ENCODE data around the gene SLK. TPM values are rescaled to one million over a fixed set of nuclear protein-coding genes. Genes with fewer than 3 reads are reported as not detected.
A peak's percentile ranks its signal among the peaks of the same experiment; 100 is the strongest.

Gene SLK
- total RNA-seq, 4 donors from 2014 or later = 83.1 to 105 (median 102) TPM

DNA sequence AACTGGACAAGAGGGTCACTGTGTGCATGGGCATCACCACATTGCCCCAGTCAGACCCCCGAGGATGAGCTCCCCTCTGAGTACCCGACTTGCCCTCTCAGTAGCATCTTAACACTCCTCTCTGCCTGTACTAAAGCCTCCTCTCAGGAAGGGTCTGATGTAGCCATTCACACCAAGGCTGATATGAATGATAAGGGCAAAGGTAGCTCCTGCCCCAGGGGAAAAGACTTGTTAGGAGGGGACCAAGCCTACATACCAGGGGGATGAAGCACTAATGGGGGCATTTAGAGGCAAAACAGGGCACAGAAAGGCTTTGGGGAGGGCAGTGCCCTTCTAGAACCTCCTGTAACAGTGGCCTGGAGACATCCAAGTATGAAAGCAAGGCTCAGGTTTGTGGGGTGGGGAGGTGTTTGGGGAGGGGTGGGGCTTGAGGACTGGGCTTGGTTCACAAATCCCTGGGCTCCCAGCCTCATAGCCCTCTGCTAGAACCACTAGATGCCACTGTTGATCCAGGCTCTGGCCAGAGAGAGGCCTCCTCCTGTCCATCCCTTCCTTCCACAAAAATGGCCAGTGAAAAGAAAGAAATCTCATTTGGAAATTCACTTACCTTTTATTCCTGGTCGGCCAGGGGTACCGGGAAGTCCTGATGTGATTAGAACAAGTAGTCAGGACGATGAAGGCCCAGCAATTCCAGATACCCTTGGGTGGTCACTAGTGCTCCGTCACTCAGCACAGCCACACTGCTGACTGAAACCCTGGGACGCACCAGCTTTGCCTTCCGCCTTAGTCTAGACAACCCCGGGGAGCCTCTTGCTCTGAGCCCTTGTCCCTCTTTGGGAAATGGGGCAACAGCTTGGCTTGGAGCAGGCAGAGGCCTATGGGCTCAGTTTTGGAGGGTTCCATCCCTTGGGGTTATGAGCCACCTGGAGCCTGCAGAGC is 78.5 kb downstream of the SLK start:
- no peak for DNase-seq (ENCODE audit: extremely low spot score)
- Histone ChIP-seq H3K36me3 (no peaks in the 10 kb centered on the region), H3K4me3 (no peak overlapping the region), H3K4me1 (peaks cover 0 to 3% (median 0%) of the 10 kb centered on the region in 4 donors), H3K27ac (replicated peaks in 1 of 4) (no peak overlapping the region), H3K9me3 (no peaks in the 10 kb centered on the region), H3K27me3 (no peaks in the 10 kb centered on the region)
- WGBS = 83% methylated on average over 4 of the region's 9 CpGs
- TF ChIP-seq EP300 (IDR thresholded peaks at IDR 0.05) (no peak), POLR2AphosphoS5 (IDR thresholded peaks at IDR 0.05) (no peak)
- TF ChIP-seq, protein P1, sequence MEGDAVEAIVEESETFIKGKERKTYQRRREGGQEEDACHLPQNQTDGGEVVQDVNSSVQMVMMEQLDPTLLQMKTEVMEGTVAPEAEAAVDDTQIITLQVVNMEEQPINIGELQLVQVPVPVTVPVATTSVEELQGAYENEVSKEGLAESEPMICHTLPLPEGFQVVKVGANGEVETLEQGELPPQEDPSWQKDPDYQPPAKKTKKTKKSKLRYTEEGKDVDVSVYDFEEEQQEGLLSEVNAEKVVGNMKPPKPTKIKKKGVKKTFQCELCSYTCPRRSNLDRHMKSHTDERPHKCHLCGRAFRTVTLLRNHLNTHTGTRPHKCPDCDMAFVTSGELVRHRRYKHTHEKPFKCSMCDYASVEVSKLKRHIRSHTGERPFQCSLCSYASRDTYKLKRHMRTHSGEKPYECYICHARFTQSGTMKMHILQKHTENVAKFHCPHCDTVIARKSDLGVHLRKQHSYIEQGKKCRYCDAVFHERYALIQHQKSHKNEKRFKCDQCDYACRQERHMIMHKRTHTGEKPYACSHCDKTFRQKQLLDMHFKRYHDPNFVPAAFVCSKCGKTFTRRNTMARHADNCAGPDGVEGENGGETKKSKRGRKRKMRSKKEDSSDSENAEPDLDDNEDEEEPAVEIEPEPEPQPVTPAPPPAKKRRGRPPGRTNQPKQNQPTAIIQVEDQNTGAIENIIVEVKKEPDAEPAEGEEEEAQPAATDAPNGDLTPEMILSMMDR (IDR thresholded peaks at IDR 0.05) = peak; percentile 26 to 55 (median 39)
- intact Hi-C loops (cut with DNase I) = loop anchor here (5.0 kb wide), 2 partner anchors 77 to 162 kb away; partner anchors contain the start of gene SFR1

DNA sequence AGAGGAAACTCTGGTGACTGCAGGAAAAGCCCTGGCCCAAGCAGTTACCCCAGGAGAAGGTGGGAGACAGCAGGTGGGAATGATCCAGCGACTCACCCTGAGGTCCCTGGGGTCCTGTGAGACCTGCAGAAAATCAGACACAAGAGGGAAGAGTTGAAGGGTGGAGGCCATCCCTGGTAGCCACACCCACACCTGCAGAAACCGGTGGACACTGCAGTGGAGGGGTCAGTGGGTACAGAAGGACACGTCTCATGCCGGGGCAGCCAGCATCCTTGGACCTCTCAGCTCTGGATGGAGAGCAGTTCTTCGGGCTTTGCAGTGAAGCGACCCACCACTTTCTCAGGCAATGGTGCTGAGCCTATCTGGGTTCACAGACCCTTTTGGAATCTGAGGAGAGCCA is 79.7 kb downstream of the SLK start:
- intact Hi-C loops (cut with DNase I) = loop anchor here (5.0 kb wide), 2 partner anchors 76 to 161 kb away; partner anchors contain the start of gene SFR1
- DNase-seq (ENCODE audit: extremely low spot score) = no peak
- TF ChIP-seq POLR2A (IDR thresholded peaks at IDR 0.05; ENCODE audit: low read depth) (no peak), POLR2AphosphoS5 (IDR thresholded peaks at IDR 0.05) (no peak), EP300 (IDR thresholded peaks at IDR 0.05) (no peak)
- TF ChIP-seq, protein P1 (IDR thresholded peaks at IDR 0.05) = no peak

DNA sequence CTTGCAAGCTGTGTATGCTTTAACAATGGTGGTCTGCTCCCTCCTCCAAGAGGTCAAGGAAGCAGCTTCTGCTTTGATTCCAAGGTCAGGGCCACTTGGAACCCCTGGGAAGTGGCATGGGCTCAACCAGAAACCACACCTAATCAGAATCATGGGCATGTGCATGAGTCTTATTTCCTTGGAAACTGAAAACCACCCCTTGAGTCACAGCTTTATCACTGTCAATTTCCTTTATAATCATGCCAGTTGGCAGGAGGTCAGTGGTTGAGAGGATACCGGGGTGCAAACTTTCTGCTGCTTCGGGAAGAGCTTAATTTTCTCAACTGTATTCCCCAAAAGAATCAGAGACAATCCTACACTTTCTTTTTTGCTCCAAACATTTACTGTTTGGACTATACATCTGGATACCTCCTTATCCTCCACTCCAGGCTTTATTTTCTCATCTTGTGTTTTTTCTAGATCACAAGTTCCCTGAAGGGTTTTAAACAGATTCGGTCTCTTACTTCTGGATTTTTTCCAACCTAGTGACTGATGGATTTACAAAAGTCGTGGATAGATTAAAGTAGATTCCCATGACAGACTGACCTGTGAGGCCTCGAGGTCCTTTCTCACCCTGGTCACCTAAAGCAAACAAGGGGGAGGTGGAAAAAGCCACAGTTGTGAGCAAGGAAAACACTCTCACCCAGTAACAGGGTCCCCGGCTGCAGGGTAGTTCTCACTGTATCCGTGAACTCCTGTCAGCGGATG is 82.7 kb downstream of the SLK start:
- no peak overlapping the region for H3K4me3 ChIP-seq
- WGBS = 51% methylated on average over 8 of the region's 8 CpGs
- DNase-seq (ENCODE audit: extremely low spot score) = no peak
- intact Hi-C loops (cut with DNase I) = loop anchor here (5.0 kb wide), 2 partner anchors 73 to 158 kb away; partner anchors contain the start of gene SFR1
- no peak for TF ChIP-seq POLR2A (IDR thresholded peaks at IDR 0.05; ENCODE audit: low read depth)
- TF ChIP-seq POLR2AphosphoS5 (IDR thresholded peaks at IDR 0.05) = peak in 1 of 2 donors; percentile 6
- TF ChIP-seq EP300 (IDR thresholded peaks at IDR 0.05) = no peak
- no peak overlapping the region for H3K27ac ChIP-seq (replicated peaks in 1 of 4)
- H3K36me3 ChIP-seq = no peaks in the 10 kb centered on the region
- no peaks in the 10 kb centered on the region for H3K9me3 ChIP-seq
- H3K27me3 ChIP-seq = no peaks in the 10 kb centered on the region
- H3K4me1 ChIP-seq = peaks cover 0 to 3% (median 0%) of the 10 kb centered on the region in 4 donors

More for the DNA sequence above, 79.7 kb downstream of the SLK start:
- H3K27me3 ChIP-seq = no peaks in the 10 kb centered on the region
- peaks cover 0 to 3% (median 0%) of the 10 kb centered on the region in 4 donors for H3K4me1 ChIP-seq
- no peak overlapping the region for H3K27ac ChIP-seq (replicated peaks in 1 of 4)
- H3K9me3 ChIP-seq = no peaks in the 10 kb centered on the region
- H3K36me3 ChIP-seq = no peaks in the 10 kb centered on the region
- no peak overlapping the region for H3K4me3 ChIP-seq
- 99% methylated on average over 6 of the region's 6 CpGs for WGBS

DNA sequence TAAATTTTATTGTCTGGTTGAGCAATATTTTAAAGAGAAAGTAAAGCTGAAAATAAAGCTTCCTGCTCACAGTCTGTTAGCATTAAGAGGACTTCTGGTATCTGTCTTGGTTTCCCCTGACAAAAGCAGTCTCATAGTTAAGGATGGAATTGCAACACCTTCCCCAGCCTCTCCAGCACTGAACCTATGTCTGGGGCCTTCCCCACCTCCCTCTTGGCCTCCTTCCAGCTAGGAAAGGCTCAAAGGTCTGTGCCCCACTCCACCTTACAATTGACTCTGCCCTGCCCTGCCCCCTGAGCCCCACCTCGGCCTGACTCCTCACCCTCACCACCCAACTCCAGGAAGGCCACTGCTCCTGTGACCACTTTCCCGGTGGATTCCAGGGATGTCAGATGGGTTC is 85.5 kb downstream of the SLK start:
- Histone ChIP-seq H3K9me3 (no peaks in the 10 kb centered on the region), H3K36me3 (no peaks in the 10 kb centered on the region), H3K27ac (replicated peaks in 1 of 4) (no peak overlapping the region), H3K4me3 (no peak overlapping the region), H3K4me1 (peaks cover 0 to 3% (median 0%) of the 10 kb centered on the region in 4 donors), H3K27me3 (no peaks in the 10 kb centered on the region)
- intact Hi-C loops (cut with DNase I) = no loop called here
- DNase-seq (ENCODE audit: extremely low spot score) = no peak
- TF ChIP-seq EP300 (IDR thresholded peaks at IDR 0.05) (no peak), POLR2A (IDR thresholded peaks at IDR 0.05; ENCODE audit: low read depth) (no peak), POLR2AphosphoS5 (IDR thresholded peaks at IDR 0.05) (no peak)
- TF ChIP-seq, protein P1 (IDR thresholded peaks at IDR 0.05) = no peak
- 85% methylated on average over 2 of the region's 2 CpGs for WGBS

DNA sequence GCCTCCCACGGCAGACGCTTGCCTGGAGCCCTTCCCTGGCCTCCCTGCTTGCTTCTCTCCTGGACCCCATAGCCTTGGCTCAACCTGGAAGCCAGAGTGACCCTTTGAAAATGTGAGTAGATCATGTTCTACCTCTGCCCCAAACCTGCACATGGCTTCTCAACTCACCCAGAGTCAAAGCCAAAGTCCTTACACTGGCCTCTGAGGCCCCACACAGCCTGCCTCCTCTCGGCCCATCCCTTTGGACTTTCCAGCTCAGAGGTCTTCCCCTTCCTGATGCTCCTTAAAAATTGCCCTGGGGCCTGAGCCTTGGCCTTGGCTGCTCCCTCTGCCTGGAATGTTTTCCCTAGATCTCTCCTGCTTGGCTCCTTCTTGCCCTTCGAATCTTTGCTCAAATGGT is 86.3 kb downstream of the SLK start:
- 92% methylated on average over 2 of the region's 4 CpGs for WGBS
- DNase-seq (ENCODE audit: extremely low spot score) = no peak
- no peak for TF ChIP-seq EP300 (IDR thresholded peaks at IDR 0.05)
- TF ChIP-seq, protein P1 (IDR thresholded peaks at IDR 0.05) = no peak
- no peak for TF ChIP-seq POLR2A (IDR thresholded peaks at IDR 0.05; ENCODE audit: low read depth)
- TF ChIP-seq POLR2AphosphoS5 (IDR thresholded peaks at IDR 0.05) = no peak
- H3K27ac ChIP-seq (replicated peaks in 1 of 4) = no peak overlapping the region
- H3K9me3 ChIP-seq = no peaks in the 10 kb centered on the region
- peaks cover 0 to 3% (median 0%) of the 10 kb centered on the region in 4 donors for H3K4me1 ChIP-seq
- H3K27me3 ChIP-seq = no peaks in the 10 kb centered on the region
- H3K4me3 ChIP-seq = no peak overlapping the region
- no peaks in the 10 kb centered on the region for H3K36me3 ChIP-seq
- intact Hi-C loops (cut with DNase I) = no loop called here
